ENCODE results near the gene DDX4.

DDX4 gene

GRCh38 chr5:55731848-55732247 is 6.0 kb upstream of the DDX4 start:
- H3K27ac ChIP-seq: no peak overlapping the region
- TF ChIP-seq ZFX (IDR thresholded peaks at IDR 0.05; ENCODE audit: borderline replicate concordance): no peak
- TF ChIP-seq, protein P1, sequence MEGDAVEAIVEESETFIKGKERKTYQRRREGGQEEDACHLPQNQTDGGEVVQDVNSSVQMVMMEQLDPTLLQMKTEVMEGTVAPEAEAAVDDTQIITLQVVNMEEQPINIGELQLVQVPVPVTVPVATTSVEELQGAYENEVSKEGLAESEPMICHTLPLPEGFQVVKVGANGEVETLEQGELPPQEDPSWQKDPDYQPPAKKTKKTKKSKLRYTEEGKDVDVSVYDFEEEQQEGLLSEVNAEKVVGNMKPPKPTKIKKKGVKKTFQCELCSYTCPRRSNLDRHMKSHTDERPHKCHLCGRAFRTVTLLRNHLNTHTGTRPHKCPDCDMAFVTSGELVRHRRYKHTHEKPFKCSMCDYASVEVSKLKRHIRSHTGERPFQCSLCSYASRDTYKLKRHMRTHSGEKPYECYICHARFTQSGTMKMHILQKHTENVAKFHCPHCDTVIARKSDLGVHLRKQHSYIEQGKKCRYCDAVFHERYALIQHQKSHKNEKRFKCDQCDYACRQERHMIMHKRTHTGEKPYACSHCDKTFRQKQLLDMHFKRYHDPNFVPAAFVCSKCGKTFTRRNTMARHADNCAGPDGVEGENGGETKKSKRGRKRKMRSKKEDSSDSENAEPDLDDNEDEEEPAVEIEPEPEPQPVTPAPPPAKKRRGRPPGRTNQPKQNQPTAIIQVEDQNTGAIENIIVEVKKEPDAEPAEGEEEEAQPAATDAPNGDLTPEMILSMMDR (IDR thresholded peaks at IDR 0.05): no peak

- TF ChIP-seq, protein P1 (IDR thresholded peaks at IDR 0.05): no peak
- TF ChIP-seq ZFX (IDR thresholded peaks at IDR 0.05; ENCODE audit: borderline replicate concordance): no peak
These were observed 5.3 kb upstream of the DDX4 start for GRCh38 chr5:55732585-55732984.

DNA sequence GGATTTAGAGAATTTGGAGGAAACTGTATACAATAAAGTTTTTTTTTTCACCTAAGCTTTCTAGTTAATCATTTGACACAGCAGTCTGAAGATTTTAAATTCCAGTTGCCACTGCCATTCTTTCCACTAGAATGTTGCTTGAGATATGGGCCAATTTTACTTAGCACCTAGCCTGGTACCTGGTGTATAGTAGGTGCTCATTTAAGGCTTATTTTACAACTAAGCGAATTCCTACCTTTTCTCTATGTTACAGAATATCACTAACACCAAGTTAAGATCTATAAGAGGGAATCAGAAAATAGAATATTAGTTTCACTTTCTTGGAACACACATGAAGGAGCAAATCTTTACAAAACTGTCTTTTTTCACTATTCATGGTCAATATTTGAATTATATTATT is 3.2 kb upstream of the DDX4 start:
- TF ChIP-seq, protein P1 (IDR thresholded peaks at IDR 0.05): no peak
- no peak for TF ChIP-seq ZFX (IDR thresholded peaks at IDR 0.05; ENCODE audit: borderline replicate concordance)
- H3K27ac ChIP-seq: no peak overlapping the region

More at GRCh38 chr5:55732585-55732984, 5.3 kb upstream of the DDX4 start:
- no peak overlapping the region for H3K27ac ChIP-seq

DNA sequence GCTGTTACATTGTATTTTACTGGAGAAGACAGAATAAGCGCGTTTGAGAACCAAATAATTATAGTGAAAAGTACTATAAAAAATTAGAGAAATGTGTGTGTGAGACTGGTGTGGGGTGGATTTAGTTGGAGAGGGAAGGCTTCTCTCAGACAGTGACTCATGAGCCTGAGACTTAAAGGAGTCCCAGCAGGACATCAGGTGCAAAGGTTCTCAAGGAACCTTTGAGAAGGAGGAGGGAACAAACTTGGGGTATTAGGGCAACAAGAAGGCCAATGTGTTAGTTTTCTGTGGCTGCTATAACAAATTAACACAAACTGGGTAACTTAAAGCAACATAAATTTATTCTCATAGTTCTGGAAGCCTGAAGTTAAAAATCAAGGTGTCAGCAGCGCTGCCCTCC is 4.9 kb downstream of the DDX4 start:
- TF ChIP-seq, protein P1 (IDR thresholded peaks at IDR 0.05): no peak
- no peak for TF ChIP-seq ZFX (IDR thresholded peaks at IDR 0.05; ENCODE audit: borderline replicate concordance)

DNA sequence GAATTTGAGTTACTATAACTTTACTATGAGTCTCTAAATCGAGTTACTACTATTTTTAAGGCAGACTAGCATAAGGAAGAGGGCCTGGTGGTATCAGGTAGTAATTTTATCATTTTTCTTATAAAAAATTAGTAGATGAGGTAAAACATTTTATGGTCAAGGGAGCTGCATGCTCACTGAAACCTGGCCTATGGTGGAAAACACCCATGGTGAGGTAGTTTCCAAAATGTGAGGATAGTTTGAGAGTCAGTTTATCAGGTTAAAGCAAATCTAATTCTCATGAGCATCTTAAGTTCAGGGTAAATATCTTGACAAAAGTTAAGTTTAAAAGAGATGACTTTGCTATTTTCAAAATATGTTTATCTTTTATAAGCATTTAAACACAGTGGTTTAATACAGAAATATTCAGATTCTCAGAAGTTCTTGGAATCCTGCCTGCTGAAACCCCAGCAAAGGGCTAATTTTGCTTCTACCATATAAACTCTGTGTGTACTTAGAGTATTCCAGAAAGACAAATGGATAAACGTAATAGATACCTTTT is 10.0 kb downstream of the DDX4 start:
- TF ChIP-seq, protein P1 (IDR thresholded peaks at IDR 0.05): no peak
- TF ChIP-seq ZFX (IDR thresholded peaks at IDR 0.05; ENCODE audit: borderline replicate concordance): no peak
- H3K27ac ChIP-seq: no peak overlapping the region

More for the DNA sequence above, 4.9 kb downstream of the DDX4 start:
- no peak overlapping the region for H3K27ac ChIP-seq

DNA sequence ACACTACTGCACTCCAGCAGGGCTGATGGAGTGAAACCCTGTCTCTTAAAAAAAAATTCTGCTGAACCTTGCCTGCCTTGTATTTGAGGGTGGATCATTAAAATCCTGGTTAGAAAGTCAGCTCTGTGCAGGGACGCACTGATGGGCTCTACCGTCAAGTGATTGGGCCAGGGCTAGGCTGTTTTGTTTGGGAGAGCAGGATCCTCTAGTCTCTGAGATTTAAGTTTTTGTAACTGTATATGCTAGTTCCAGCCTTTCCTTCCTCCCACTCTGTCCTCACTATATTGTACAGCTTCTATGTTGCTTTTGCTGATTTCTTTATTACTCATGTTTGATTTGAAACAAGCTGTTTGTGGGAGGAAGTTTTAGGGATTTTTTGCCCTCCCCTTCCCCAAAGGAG is 11.5 kb downstream of the DDX4 start:
- no peak overlapping the region for H3K27ac ChIP-seq
- TF ChIP-seq, protein P1 (IDR thresholded peaks at IDR 0.05): no peak
- no peak for TF ChIP-seq ZFX (IDR thresholded peaks at IDR 0.05; ENCODE audit: borderline replicate concordance)

- TF ChIP-seq, protein P1 (IDR thresholded peaks at IDR 0.05): no peak
- no peak overlapping the region for H3K27ac ChIP-seq
These were observed 12.2 kb downstream of the DDX4 start for GRCh38 chr5:55750063-55750462.

All from 22Rv1 (cell line).